ENCODE measurements around the gene FANCD2. TPM values are rescaled to one million over a fixed set of nuclear protein-coding genes. Genes with fewer than 3 reads are reported as not detected.
"Not testable (repeated sequence)": the region's sequence is repeated elsewhere in the genome, so short reads cannot be mapped to it uniquely, and the experiment has no call there.

The FANCD2 gene
- total RNA-seq, 1 donor: 23.3 TPM

DNA sequence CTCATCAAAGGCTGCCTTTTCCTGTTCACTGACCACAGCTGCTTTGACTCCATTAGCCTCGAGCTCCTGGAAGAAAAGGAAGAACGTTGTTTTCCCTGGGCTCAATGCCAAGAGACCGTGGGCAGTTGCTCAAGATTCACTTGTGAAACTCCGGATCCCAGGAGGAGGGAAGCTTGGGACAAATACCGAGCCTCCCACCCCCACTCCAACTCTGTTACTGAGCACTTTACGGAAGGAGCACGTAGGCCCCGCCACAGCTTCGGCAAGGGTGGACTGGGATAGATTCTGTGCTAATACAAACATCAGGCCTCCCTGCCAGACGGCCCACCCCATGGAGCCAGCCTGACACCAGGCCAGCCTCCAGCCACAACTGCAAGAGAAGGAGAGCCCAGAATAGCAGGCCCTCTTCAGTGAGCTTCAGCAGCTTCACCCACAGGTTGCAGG lies 10.8 kb upstream of the FANCD2 start:
- DNase-seq (ENCODE audit: low read depth): peak; percentile 99
- H3K4me3 ChIP-seq (ENCODE audit: low read depth, low read length): peak overlapping the region; percentile 14
- TF ChIP-seq, protein P1, sequence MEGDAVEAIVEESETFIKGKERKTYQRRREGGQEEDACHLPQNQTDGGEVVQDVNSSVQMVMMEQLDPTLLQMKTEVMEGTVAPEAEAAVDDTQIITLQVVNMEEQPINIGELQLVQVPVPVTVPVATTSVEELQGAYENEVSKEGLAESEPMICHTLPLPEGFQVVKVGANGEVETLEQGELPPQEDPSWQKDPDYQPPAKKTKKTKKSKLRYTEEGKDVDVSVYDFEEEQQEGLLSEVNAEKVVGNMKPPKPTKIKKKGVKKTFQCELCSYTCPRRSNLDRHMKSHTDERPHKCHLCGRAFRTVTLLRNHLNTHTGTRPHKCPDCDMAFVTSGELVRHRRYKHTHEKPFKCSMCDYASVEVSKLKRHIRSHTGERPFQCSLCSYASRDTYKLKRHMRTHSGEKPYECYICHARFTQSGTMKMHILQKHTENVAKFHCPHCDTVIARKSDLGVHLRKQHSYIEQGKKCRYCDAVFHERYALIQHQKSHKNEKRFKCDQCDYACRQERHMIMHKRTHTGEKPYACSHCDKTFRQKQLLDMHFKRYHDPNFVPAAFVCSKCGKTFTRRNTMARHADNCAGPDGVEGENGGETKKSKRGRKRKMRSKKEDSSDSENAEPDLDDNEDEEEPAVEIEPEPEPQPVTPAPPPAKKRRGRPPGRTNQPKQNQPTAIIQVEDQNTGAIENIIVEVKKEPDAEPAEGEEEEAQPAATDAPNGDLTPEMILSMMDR (IDR thresholded peaks at IDR 0.05; ENCODE audit: insufficient read depth, low read depth, low read length): no peak

DNA sequence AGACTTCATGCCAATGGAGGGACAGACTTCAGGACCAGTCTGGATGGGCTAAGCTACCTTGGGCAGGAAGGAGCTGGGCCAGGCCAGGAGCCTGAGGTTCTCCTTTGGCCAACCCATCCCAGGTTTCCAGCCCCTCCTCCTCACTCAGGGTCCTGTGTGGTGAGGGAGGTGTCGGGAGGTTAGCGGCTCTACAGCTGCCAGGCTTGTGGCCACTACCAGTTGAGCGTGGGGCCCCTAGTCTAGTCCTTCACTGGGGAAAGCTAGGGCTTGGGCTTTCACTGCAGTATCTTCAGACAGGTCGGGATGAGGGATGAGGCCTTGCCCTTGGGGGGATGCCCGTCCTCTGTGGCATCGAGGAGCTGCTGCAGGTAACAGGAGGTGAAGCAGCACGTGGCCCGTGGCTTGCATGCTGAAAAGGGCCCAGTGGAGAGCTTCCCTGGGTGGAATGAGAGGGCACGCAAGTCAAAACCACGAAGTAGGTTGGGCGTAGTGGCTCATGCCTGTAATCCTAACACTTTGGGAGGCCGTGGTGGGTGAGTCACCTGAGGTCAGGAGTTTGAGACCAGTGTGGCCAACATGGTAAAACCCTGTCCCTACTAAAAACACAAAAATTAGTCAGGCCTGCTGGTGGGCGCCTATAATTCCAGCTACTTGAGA lies 8.5 kb upstream of the FANCD2 start:
- TF ChIP-seq, protein P1 (IDR thresholded peaks at IDR 0.05; ENCODE audit: insufficient read depth, low read depth, low read length): no peak
- DNase-seq (ENCODE audit: low read depth): peak; percentile 70
- no peak overlapping the region for H3K4me3 ChIP-seq (ENCODE audit: low read depth, low read length)

DNA sequence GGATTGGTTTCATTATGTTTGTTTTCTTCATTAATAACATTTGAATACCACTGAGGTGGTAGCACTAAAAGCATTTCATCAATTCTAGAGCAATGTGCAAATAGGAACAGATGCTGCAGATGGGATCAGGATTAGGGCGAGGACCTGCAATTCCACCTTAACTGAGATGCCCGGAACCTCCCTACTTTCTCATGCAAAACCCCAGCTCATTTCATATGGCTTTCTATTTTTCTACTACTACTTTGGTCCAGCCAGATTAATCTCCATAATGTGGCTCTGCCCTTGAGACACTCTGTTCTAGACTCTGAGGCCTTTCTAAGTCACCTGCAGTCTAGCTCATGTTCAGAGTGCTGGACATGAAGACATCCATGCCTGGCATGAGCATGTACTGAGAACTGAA lies 7.4 kb upstream of the FANCD2 start:
- DNase-seq (ENCODE audit: low read depth); H3K4me3 ChIP-seq (ENCODE audit: low read depth, low read length): not testable (repeated sequence)

DNA sequence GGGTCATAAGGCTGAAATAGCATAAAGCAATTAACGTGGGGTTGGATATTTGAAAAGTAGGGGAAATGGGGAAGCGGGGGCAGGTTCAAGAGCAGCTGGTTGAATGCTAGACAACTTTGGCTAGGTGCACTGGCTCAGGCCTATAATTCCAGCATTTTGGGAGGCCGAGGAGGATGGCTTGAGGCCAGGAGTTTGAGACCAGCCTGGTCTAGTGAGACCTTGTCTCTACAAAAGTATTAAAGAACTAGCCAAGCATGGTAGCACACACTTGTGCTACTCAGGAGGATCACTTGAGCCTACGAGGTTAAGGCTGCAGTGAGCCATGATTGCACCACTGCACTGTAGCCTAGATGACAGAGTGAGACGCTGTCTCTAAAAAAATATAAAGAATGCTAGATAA lies 6.9 kb upstream of the FANCD2 start:
- no peak overlapping the region for H3K4me3 ChIP-seq (ENCODE audit: low read depth, low read length)
- TF ChIP-seq, protein P1 (IDR thresholded peaks at IDR 0.05; ENCODE audit: insufficient read depth, low read depth, low read length): no peak
- no peak for DNase-seq (ENCODE audit: low read depth)

DNA sequence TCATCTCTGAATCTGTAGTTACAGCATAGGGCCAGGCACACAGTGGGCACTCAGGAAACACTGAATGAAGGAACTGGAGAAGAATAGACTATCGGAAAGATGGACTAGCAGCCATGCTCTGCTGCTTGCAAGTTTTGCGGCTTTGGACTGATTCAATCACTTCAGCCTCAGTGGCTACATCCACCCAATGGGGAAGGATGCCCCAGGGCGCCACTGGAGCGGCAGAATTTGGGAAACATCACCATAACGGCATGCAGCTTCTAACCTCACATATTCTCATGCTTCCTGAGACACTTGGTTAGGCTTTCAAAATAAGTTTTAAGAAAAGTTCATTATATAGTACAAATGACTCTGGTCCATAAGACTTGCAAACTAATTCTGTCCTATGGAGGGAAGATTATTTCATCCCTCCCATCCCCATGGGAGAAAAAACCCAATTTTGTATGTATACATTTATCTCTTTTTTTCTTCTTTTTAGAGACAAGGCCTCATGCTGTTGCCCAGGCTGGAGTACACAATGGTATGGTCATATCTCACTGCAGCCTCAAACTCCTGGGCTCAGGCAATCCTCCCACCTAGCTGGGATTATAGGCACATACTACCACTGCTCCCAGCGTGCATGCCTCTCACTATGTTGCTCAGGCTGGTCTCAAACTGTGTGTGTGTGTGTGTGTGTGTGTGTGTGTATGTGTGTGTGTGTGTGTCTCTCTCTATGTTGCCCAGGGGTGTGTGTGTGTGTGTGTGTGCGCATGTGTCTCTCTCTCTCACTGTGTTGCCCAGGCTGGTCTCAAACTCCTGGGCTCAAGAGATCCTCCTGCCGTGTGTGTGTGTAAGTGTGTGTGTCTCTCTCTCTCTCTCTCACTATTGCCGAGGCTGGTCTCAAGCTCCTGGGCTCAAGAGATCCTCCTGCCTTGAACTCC lies 4.1 kb upstream of the FANCD2 start:
- H3K4me3 ChIP-seq (ENCODE audit: low read depth, low read length): no peak overlapping the region
- TF ChIP-seq, protein P1 (IDR thresholded peaks at IDR 0.05; ENCODE audit: insufficient read depth, low read depth, low read length): no peak
- DNase-seq (ENCODE audit: low read depth): no peak

DNA sequence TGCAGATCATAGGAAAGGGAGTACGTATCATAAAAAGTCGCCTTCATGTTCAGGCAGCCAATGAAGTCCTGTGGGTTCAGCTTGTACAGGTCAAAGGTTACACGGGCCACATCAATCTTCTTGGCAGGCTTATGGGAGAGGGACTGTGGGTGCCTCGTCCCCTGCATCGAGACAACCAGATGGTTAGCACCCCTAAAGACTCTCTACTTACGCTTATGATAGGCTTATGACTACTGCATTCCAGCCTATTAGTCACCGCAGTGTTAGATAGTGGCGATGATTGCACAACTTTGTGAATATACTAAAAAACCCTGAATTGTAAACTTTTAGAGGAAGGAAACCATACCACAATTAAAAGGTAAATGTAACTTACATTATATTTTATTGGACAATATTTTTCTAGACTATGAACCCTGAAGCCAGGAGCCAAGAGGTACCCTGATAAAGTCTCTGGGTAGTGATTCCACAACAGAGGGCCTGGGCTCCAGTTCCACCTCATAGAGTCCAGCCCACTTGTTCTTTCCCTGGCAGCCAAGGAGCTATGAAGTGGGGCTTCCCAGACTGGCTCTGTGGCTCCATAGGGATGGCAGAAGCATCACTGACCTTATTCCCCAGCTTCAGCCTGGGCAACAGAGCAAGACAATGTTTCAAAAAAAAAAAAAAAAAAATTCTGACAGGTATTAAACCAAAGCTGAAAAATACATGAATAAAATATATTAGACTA lies 2.5 kb upstream of the FANCD2 start:
- TF ChIP-seq, protein P1 (IDR thresholded peaks at IDR 0.05; ENCODE audit: insufficient read depth, low read depth, low read length): no peak
- peak; percentile 96 for DNase-seq (ENCODE audit: low read depth)
- peak overlapping the region; percentile 10 for H3K4me3 ChIP-seq (ENCODE audit: low read depth, low read length)

Data from fibroblast of villous mesenchyme (primary cell).